Measurements from ENCODE around the gene NYNRIN. TPM values are rescaled to one million over a fixed set of nuclear protein-coding genes. Genes with fewer than 3 reads are reported as not detected.

NYNRIN gene
- total RNA-seq, 1 donor from 2014 or later, result 6.2 TPM

GRCh38 chr14:24401810-24402702, 3.3 kb downstream of the NYNRIN start:
- TF ChIP-seq CTCF (conservative IDR thresholded peaks at IDR 0.05; ENCODE audit: low read depth, low read length), result no peak
- DNase-seq (ENCODE audit: low read depth), result no peak
- H3K4me3 ChIP-seq (ENCODE audit: low read depth, low read length), result no peak overlapping the region

GRCh38 chr14:24403294-24403998, 4.6 kb downstream of the NYNRIN start:
- TF ChIP-seq CTCF (conservative IDR thresholded peaks at IDR 0.05; ENCODE audit: low read depth, low read length), result no peak
- DNase-seq (ENCODE audit: low read depth), result no peak
- no peak overlapping the region for H3K4me3 ChIP-seq (ENCODE audit: low read depth, low read length)

DNA sequence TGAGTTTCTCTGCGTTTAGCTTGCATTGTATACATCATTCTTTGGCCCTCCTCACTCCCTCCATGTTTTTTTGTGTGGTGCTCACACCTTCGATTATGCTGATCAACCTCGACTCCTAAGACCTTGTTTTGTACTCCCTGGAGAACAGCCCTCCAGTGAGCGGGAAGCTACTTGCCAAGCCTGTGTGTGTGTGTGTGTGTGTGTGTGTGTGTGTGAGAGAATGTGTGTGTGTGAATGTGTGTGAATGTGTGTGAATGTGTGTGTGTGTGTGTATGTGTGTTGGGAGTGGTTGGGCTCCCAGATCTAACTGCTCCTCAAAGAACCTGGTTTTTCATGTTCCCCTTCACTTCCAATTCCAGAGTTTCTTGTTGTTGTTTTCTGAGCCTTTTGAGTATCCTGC, 6.0 kb downstream of the NYNRIN start:
- H3K4me3 ChIP-seq (ENCODE audit: low read depth, low read length), result no peak overlapping the region
- no peak for TF ChIP-seq CTCF (conservative IDR thresholded peaks at IDR 0.05; ENCODE audit: low read depth, low read length)
- no peak for DNase-seq (ENCODE audit: low read depth)

DNA sequence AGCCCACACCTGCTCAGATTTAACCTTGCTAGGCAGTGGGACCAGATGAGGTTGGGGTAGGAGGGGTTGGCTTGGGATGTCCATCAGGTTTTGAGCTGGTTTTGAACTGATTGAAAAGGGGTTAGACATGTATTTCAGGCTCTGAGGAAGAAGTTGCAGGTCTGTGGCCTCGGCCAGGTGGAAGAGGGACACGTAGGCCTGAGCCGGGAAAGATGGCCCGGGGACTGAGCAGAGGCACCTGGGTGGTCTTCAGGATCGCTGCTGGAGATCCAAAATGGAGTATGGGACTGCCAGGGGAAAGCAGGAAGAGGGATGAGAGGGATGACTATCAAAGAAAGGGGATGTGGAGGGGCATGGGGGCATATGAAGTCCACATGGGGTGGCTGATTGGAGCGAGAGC, 7.6 kb downstream of the NYNRIN start:
- DNase-seq (ENCODE audit: low read depth), result no peak
- no peak overlapping the region for H3K4me3 ChIP-seq (ENCODE audit: low read depth, low read length)

GRCh38 chr14:24407608-24408325, 9.0 kb downstream of the NYNRIN start:
- H3K4me3 ChIP-seq (ENCODE audit: low read depth, low read length), result no peak overlapping the region
- no peak for DNase-seq (ENCODE audit: low read depth)
- TF ChIP-seq CTCF (conservative IDR thresholded peaks at IDR 0.05; ENCODE audit: low read depth, low read length), result no peak

More for the DNA sequence above, 7.6 kb downstream of the NYNRIN start:
- TF ChIP-seq CTCF (conservative IDR thresholded peaks at IDR 0.05; ENCODE audit: low read depth, low read length), result no peak

DNA sequence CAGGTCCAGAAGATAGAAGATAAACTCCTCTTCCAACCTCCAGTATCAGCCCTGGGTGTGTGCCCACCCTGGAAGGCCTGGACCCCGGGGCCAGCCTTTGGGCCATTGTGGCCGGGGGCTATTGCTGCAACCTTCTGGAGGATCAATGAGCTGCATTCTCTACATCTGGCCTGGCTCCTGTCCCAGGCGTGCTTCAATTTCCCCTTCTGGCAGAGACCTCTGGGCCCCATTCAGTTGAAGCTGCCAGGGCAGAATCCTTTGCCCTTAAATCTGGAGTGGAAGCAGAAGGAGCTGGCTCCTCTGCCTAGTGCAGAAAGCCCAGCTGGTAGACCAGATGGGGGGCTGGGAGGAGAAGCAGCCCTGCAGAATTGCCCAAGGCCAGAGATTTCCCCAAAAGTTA, 10.0 kb downstream of the NYNRIN start:
- no peak overlapping the region for H3K4me3 ChIP-seq (ENCODE audit: low read depth, low read length)
- DNase-seq (ENCODE audit: low read depth), result no peak
- TF ChIP-seq CTCF (conservative IDR thresholded peaks at IDR 0.05; ENCODE audit: low read depth, low read length), result no peak
